VCaP (cell line): ENCODE data around the gene GRM7.

Source experiments
- H3K27ac ChIP-seq: fragments of 450-650 bp; 2 replicates; pipeline ENCODE4 v1.5.1; 2017
- CTCF ChIP-seq: fragments of 450-650 bp; conservative IDR thresholded peaks from 2 replicates; pipeline ENCODE4 v1.5.1; 2017; ENCODE audit warnings: mild to moderate bottlenecking, moderate library complexity

Gene GRM7

GRCh38 chr3:7744850-7745249, 883.9 kb downstream of the GRM7 start:
- TF ChIP-seq CTCF, result no peak
- H3K27ac ChIP-seq, result no peak overlapping the region

DNA sequence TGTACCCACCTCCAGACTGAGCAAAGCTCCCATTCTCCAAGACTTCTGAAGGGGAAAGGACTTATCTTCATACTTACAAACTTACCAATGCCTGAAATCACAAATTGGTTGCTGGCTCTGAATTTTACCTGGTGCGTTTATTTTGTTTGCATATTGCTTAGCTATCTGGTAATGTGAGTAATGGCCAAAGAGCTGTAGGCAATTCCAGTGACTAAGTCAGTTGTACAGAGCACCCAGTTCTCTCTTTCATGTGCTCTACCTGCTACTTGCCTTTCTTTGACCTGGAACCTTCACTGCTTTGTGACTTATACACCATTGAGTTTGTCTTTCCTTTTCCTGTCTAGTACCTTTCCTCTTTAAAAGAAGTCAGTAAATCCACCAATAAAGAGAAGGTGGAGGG, 884.8 kb downstream of the GRM7 start:
- no peak overlapping the region for H3K27ac ChIP-seq
- no peak for TF ChIP-seq CTCF

DNA sequence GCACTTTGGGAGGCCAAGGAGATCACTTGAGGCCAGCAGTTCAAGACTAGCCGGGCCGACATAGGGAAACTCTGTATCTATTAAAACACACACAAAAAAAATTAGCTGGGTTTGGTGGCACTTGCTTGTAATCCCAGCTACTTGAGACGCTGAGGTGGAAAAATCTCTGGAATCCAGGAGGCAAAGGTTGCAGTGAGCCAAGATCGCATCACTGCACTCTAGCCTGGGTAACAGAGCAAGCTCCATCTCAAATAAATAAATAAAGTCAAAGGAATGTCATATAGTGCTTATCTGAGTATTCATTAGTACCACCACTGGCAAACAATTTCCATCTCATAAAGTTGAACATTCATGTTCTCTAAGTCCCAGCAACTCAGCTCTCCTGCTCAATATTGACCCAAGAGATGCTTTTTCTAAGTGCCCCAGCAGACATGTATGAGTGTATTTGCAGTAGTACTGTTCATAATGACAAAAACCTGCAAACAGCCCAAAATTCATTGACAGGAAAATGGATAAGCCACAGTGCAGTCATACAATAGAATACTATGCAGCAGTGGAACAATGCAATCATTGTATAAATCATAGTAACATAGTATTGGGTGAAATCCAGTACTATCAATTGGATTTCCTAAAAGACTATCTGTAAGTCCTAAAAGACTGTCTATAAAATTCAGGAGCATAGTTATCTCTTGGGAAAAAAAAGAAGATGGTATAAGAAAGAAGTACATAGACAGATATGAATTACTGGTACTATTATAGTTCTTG, 889.2 kb downstream of the GRM7 start:
- no peak for TF ChIP-seq CTCF
- no peak overlapping the region for H3K27ac ChIP-seq

- H3K27ac ChIP-seq, result no peak overlapping the region
- no peak for TF ChIP-seq CTCF
Measured at GRCh38 chr3:7752005-7752404, 891.1 kb downstream of the GRM7 start.

GRCh38 chr3:7754653-7755441, 893.9 kb downstream of the GRM7 start:
- no peak for TF ChIP-seq CTCF
- H3K27ac ChIP-seq, result no peak overlapping the region

- no peak for TF ChIP-seq CTCF
- no peak overlapping the region for H3K27ac ChIP-seq
Measured at GRCh38 chr3:7759630-7760029, 898.7 kb downstream of the GRM7 start.

GRCh38 chr3:7760718-7761117, 899.8 kb downstream of the GRM7 start:
- TF ChIP-seq CTCF, result no peak
- no peak overlapping the region for H3K27ac ChIP-seq
